Common myeloid progenitor, CD34-positive (primary cell): ENCODE measurements around the gene UBE2O.

Experiments
- CTCF ChIA-PET: fragments of 350-600 bp; sonication (Branson Sonifier 250); formaldehyde crosslinking; loops from one replicate; lab custom pipeline; 2021; ENCODE audit warnings: antibody characterized with exemption; lab: Charles Lee
- POLR2A ChIA-PET: fragments of 350-600 bp; sonication (Branson Sonifier 250); formaldehyde crosslinking; loops from one replicate; lab custom pipeline; 2021; ENCODE audit warnings: antibody characterized with exemption; lab: Charles Lee
- DNase-seq, 3 donors: peaks; one replicate each; pipeline versions ENCODE4 v3.0.0 to v3.0.0-alpha.2; 2013
- H3K27ac ChIP-seq, 2 experiments: 1 replicate in 1 of 2; 2 replicates in 1 of 2; pipeline ENCODE4 v1.7.0; 2013; ENCODE audit warnings: inconsistent platforms in 2 of 2, low read length in 2 of 2, mild to moderate bottlenecking in 2 of 2, low read depth in 1 of 2, moderate library complexity in 1 of 2; ENCODE audit not compliant: severe bottlenecking in 2 of 2, insufficient read depth in 1 of 2, poor library complexity in 1 of 2
- H3K27me3 ChIP-seq, 5 experiments: replicated peaks in 2 of 5; 1 replicate in 3 of 5; 2 replicates in 2 of 5; pipeline versions ENCODE4 v1.6.1 to v1.7.0; 2013; ENCODE audit warnings: low read length in 4 of 5, mild to moderate bottlenecking in 2 of 5, moderate library complexity in 2 of 5, inconsistent platforms in 1 of 5; ENCODE audit not compliant: insufficient read depth in 5 of 5, control insufficient read depth in 4 of 5
- H3K36me3 ChIP-seq, 4 experiments: 1 replicate in 2 of 4; 2 replicates in 2 of 4; pipeline versions ENCODE4 v1.6.1 to v1.7.0; 2013; ENCODE audit warnings: low read length in 3 of 4, control low read depth in 1 of 4, mild to moderate bottlenecking in 1 of 4; ENCODE audit not compliant: control insufficient read depth in 4 of 4, insufficient read depth in 4 of 4
- H3K4me1 ChIP-seq, 4 experiments: 1 replicate in 3 of 4; 2 replicates in 1 of 4; pipeline versions ENCODE4 v1.6.1 to v1.7.1; 2013; ENCODE audit warnings: low read length in 3 of 4, mild to moderate bottlenecking in 3 of 4, control low read depth in 1 of 4, inconsistent platforms in 1 of 4, moderate library complexity in 1 of 4; ENCODE audit not compliant: control insufficient read depth in 4 of 4, insufficient read depth in 4 of 4; ENCODE audit errors: control extremely low read depth in 1 of 4
- H3K4me3 ChIP-seq, 7 experiments: 1 replicate in 4 of 7; 2 replicates in 3 of 7; pipeline versions ENCODE4 v1.5.1 to v1.7.0; 2013; ENCODE audit warnings: mild to moderate bottlenecking in 7 of 7, low read length in 6 of 7, moderate library complexity in 6 of 7, inconsistent platforms in 2 of 7, low read depth in 2 of 7, control low read depth in 1 of 7; ENCODE audit not compliant: insufficient read depth in 4 of 7, control insufficient read depth in 1 of 7; ENCODE audit errors: extremely low read depth in 1 of 7
- H3K9me3 ChIP-seq, 5 experiments: 1 replicate in 4 of 5; 2 replicates in 1 of 5; pipeline versions ENCODE4 v1.6.1 to v1.7.1; 2013; ENCODE audit warnings: low read length in 4 of 5, mild to moderate bottlenecking in 2 of 5, inconsistent platforms in 1 of 5, low read depth in 1 of 5, moderate library complexity in 1 of 5; ENCODE audit not compliant: control insufficient read depth in 4 of 5, insufficient read depth in 2 of 5; ENCODE audit errors: control extremely low read depth in 1 of 5
- WGBS: methylation state at CpG from one replicate; pipeline ENCODE4 v1.1.5; 2013; ENCODE audit not compliant: insufficient coverage; 5-methylcytosine and 5-hydroxymethylcytosine counted together

Gene UBE2O

DNA sequence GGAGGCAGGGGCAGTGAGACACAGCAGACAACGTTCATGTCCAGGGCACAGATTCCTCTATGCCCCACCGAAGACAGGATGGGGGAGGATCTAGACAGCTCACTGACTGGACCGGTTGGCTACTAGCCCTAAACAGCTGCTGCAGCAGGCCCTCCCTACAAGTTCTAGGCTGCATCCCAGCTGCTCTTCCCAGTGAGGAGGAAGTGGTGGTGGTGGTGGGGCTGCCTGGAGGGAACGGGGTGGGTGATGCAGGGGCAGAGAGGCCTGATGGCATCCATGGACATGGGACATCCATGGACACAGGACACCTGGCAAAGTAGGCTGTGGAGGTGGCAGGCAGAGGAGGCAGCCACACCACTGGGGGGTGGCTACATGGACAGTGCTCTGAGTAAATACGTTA, 50.2 kb downstream of the UBE2O start:
- POLR2A ChIA-PET, result interaction anchor here (0.6 kb wide), 1 partner anchor 424 kb away, joined by 4 read pairs; no protein-coding TSS in a partner anchor
- peaks cover 14 to 74% (median 57%) of the 10 kb centered on the region in 4 experiments for H3K36me3 ChIP-seq

GRCh38 chr17:76399175-76400172, 53.5 kb downstream of the UBE2O start:
- ChIA-PET POLR2A (no interaction called here), CTCF (interaction anchor here (0.7 to 11.3 kb wide), 20 partner anchors 9 to 402 kb away, joined by 3 to 226 read pairs (median 7); partner anchors contain the start of genes AANAT, PRPSAP1, QRICH2 and SPHK1)
- H3K4me1 ChIP-seq, result no peaks in the 10 kb centered on the region
- peaks cover 16 to 88% (median 72%) of the 10 kb centered on the region in 4 experiments for H3K36me3 ChIP-seq
- H3K4me3 ChIP-seq, result no peak overlapping the region
- no peak for DNase-seq
- no peaks in the 10 kb centered on the region for H3K27me3 ChIP-seq
- 96% methylated on average over 30 of the region's 33 CpGs for WGBS
- no peak overlapping the region for H3K27ac ChIP-seq
- H3K9me3 ChIP-seq, result no peaks in the 10 kb centered on the region

More for the DNA sequence above, 50.2 kb downstream of the UBE2O start:
- 94% methylated on average over 4 of the region's 5 CpGs for WGBS
- DNase-seq, result no peak
- H3K9me3 ChIP-seq, result no peaks in the 10 kb centered on the region
- no peaks in the 10 kb centered on the region for H3K27me3 ChIP-seq
- H3K4me3 ChIP-seq, result no peak overlapping the region
- no peak overlapping the region for H3K27ac ChIP-seq
- H3K4me1 ChIP-seq, result no peaks in the 10 kb centered on the region
- CTCF ChIA-PET, result interaction anchor here (1.0 to 11.3 kb wide), 5 partner anchors 14 to 100 kb away, joined by 3 to 226 read pairs (median 5); partner anchors contain the start of genes QRICH2, SPHK1 and UBE2O

- H3K4me1 ChIP-seq, result no peaks in the 10 kb centered on the region
- H3K27ac ChIP-seq, result no peak overlapping the region
- peaks cover 19 to 89% (median 70%) of the 10 kb centered on the region in 4 experiments for H3K36me3 ChIP-seq
- 93% methylated on average over 17 of the region's 20 CpGs for WGBS
- ChIA-PET CTCF (interaction anchor here (0.9 to 11.3 kb wide), 31 partner anchors 9 to 401 kb away, joined by 3 to 226 read pairs (median 6); partner anchors contain the start of genes AANAT, PRPSAP1, QRICH2 and SPHK1), POLR2A (interaction anchor here (0.6 to 1.0 kb wide), 2 partner anchors 46 to 74 kb away, joined by 4 read pairs; no protein-coding TSS in a partner anchor)
- DNase-seq, result no peak
- H3K27me3 ChIP-seq, result no peaks in the 10 kb centered on the region
- no peak overlapping the region for H3K4me3 ChIP-seq
- H3K9me3 ChIP-seq, result no peaks in the 10 kb centered on the region
Observed at GRCh38 chr17:76398523-76399174, 54.3 kb downstream of the UBE2O start.

GRCh38 chr17:76397687-76398522, 55.0 kb downstream of the UBE2O start:
- POLR2A ChIA-PET, result interaction anchor here (0.6 to 1.0 kb wide), 2 partner anchors 45 to 73 kb away, joined by 4 read pairs; no protein-coding TSS in a partner anchor
- Histone ChIP-seq H3K27me3 (no peaks in the 10 kb centered on the region), H3K27ac (no peak overlapping the region), H3K4me3 (no peak overlapping the region), H3K4me1 (no peaks in the 10 kb centered on the region), H3K36me3 (peaks cover 19 to 87% (median 72%) of the 10 kb centered on the region in 4 experiments), H3K9me3 (no peaks in the 10 kb centered on the region)
- 81% methylated on average over 16 of the region's 16 CpGs for WGBS
- DNase-seq, result peak; percentile 73 to 87 (median 79)
- CTCF ChIA-PET, result interaction anchor here (0.7 to 11.3 kb wide), 37 partner anchors 10 to 279 kb away, joined by 3 to 226 read pairs (median 5); partner anchors contain the start of genes AANAT, PRPSAP1, QRICH2 and SPHK1

GRCh38 chr17:76397184-76397583, 55.8 kb downstream of the UBE2O start:
- ChIA-PET CTCF (interaction anchor here (0.7 to 11.3 kb wide), 25 partner anchors 11 to 279 kb away, joined by 3 to 226 read pairs (median 6); partner anchors contain the start of genes AANAT, PRPSAP1, QRICH2 and SPHK1), POLR2A (no interaction called here)
- Histone ChIP-seq H3K9me3 (no peaks in the 10 kb centered on the region), H3K4me1 (no peaks in the 10 kb centered on the region), H3K27me3 (no peaks in the 10 kb centered on the region), H3K27ac (no peak overlapping the region), H3K36me3 (peaks cover 18 to 85% (median 68%) of the 10 kb centered on the region in 4 experiments), H3K4me3 (no peak overlapping the region)
- no peak for DNase-seq
- WGBS, result 93% methylated on average over 7 of the region's 8 CpGs

GRCh38 chr17:76395980-76396379, 57.0 kb downstream of the UBE2O start:
- ChIA-PET POLR2A (no interaction called here), CTCF (interaction anchor here (1.3 to 11.3 kb wide), 7 partner anchors 12 to 127 kb away, joined by 3 to 226 read pairs (median 11); partner anchors contain the start of genes QRICH2 and SPHK1)
- no peak for DNase-seq
- Histone ChIP-seq H3K4me3 (no peak overlapping the region), H3K27me3 (no peaks in the 10 kb centered on the region), H3K4me1 (no peaks in the 10 kb centered on the region), H3K36me3 (peaks cover 16 to 88% (median 67%) of the 10 kb centered on the region in 4 experiments), H3K27ac (no peak overlapping the region), H3K9me3 (no peaks in the 10 kb centered on the region)
- WGBS, result 98% methylated on average over 14 of the region's 15 CpGs
